HCT116 (cell line): Measurements from ENCODE around the gene PKMYT1. TPM values are rescaled to one million over a fixed set of nuclear protein-coding genes. Genes with fewer than 3 reads are reported as not detected.
A peak's percentile ranks its signal among the peaks of the same experiment; 100 is the strongest.

Experiments
- ATAC-seq: fragments of 200-7000 bp; cut with Tn5 transposase; 2 replicates; pipeline ENCODE4 v1.9.1; 2020; ENCODE audit warnings: mild to moderate bottlenecking, moderate library complexity
- BruUV-seq: library from RNA; stranded (reverse); fragments of 400-500 nt; replicated peaks from 2 replicates; lab custom pipeline; 2021; lab: Mats Ljungman, UMichigan
- CTCF ChIA-PET: fragments of 300-600 bp; sonication (Branson Sonifier 250); formaldehyde crosslinking; loops from one replicate; lab custom pipeline; 2021; ENCODE audit warnings: antibody characterized with exemption; lab: Charles Lee
- POLR2A ChIA-PET: fragments of 300-600, 350-600 bp; sonication (Branson Sonifier 250); formaldehyde crosslinking; loops from one replicate; lab custom pipeline; 2021; ENCODE audit warnings: antibody characterized with exemption; lab: Charles Lee
- RAD21 ChIA-PET, 2 experiments: fragments of 300-600 bp; sonication (Branson Sonifier 250); formaldehyde crosslinking; loops; one replicate each; lab custom pipeline; 2023; ENCODE audit warnings: low total read pairs in 2 of 2; ENCODE audit not compliant: uncharacterized antibody in 2 of 2, unreplicated experiment in 2 of 2, low non-redundant PET in 1 of 2; lab: Charles Lee
- DNase-seq: peaks from one replicate; pipeline ENCODE4 v3.0.0-alpha.2; 2010; ENCODE audit warnings: low read depth, low spot score
- H2AFZ ChIP-seq: fragments of 200-600 bp; shearing (Covaris generic), sonication (generic); 2 replicates; pipeline ENCODE4 v1.6.1; 2017; ENCODE audit warnings: low read depth, mixed run types, mixed read lengths, antibody characterized with exemption, low read length; ENCODE audit not compliant: poor library complexity, severe bottlenecking
- H3K27ac ChIP-seq: 2 replicates; pipeline ENCODE4 v1.5.1; 2012; ENCODE audit warnings: low read depth, low read length
- H3K27me3 ChIP-seq: fragments of 200-600 bp; sonication (generic); 2 replicates; pipeline ENCODE4 v1.6.1; 2016; ENCODE audit warnings: mixed run types, low read length, mixed read lengths; ENCODE audit not compliant: insufficient read depth
- H3K36me3 ChIP-seq, 2 experiments: fragments of 200-500 bp in 1 of 2; fragments of 200-600 bp in 1 of 2; sonication (Bioruptor generic) in 1 of 2; sonication (generic) in 1 of 2; 2 replicates each; pipeline versions ENCODE4 v1.5.1 to v1.6.1; 2014 to 2016; ENCODE audit warnings: low read length in 2 of 2, inconsistent platforms in 1 of 2, mixed read lengths in 1 of 2, mixed run types in 1 of 2; ENCODE audit not compliant: insufficient read depth in 2 of 2, control insufficient read depth in 1 of 2
- H3K4me1 ChIP-seq, 2 experiments: fragments of 200-600 bp in 1 of 2; sonication (generic) in 1 of 2; 2 replicates each; pipeline versions ENCODE4 v1.5.1 to v1.6.1; 2012 to 2017; ENCODE audit warnings: low read length in 2 of 2, inconsistent platforms in 1 of 2, mild to moderate bottlenecking in 1 of 2, mixed read lengths in 1 of 2, mixed run types in 1 of 2, moderate library complexity in 1 of 2; ENCODE audit not compliant: insufficient read depth in 2 of 2, control insufficient read depth in 1 of 2
- H3K4me2 ChIP-seq: fragments of 200-600 bp; sonication (generic); 2 replicates; pipeline ENCODE4 v1.6.1; 2017; ENCODE audit warnings: mixed run types, low read length, mixed read lengths
- H3K4me3 ChIP-seq, 2 experiments: fragments of 200-600 bp in 1 of 2; sonication (generic) in 1 of 2; replicated peaks in 1 of 2; 2 replicates each; pipeline ENCODE4 v1.5.1; 2011 to 2016; ENCODE audit warnings: low read length in 2 of 2, control low read depth in 1 of 2, low read depth in 1 of 2, mild to moderate bottlenecking in 1 of 2, mixed read lengths in 1 of 2, mixed run types in 1 of 2
- H3K79me2 ChIP-seq: fragments of 200-600 bp; sonication (generic); 2 replicates; pipeline ENCODE4 v1.6.1; 2017; ENCODE audit warnings: mild to moderate bottlenecking, mixed run types, low read length, moderate library complexity, mixed read lengths; ENCODE audit not compliant: insufficient read depth
- H3K9ac ChIP-seq: fragments of 200-600 bp; sonication (generic); 2 replicates; pipeline ENCODE4 v1.6.1; 2016; ENCODE audit warnings: low read length, mixed read lengths
- H3K9me2 ChIP-seq: fragments of 200-600 bp; sonication (generic), shearing (Covaris generic); 2 replicates; pipeline ENCODE4 v1.6.1; 2017; ENCODE audit warnings: mixed run types, mild to moderate bottlenecking, moderate library complexity; ENCODE audit not compliant: insufficient read depth
- H3K9me3 ChIP-seq, 2 experiments: fragments of 200-500 bp in 1 of 2; fragments of 200-600 bp in 1 of 2; sonication (Bioruptor generic) in 1 of 2; sonication (generic) in 1 of 2; 2 replicates each; pipeline ENCODE4 v1.6.1; 2014 to 2017; ENCODE audit warnings: low read length in 2 of 2, mixed read lengths in 2 of 2, inconsistent platforms in 1 of 2, low read depth in 1 of 2, mild to moderate bottlenecking in 1 of 2, mixed run types in 1 of 2, moderate library complexity in 1 of 2; ENCODE audit not compliant: control insufficient read depth in 1 of 2, insufficient read depth in 1 of 2
- H4K20me1 ChIP-seq: fragments of 200-600 bp; sonication (generic), shearing (Covaris generic); 2 replicates; pipeline ENCODE4 v1.6.1; 2017; ENCODE audit warnings: mixed run types, mild to moderate bottlenecking, moderate library complexity; ENCODE audit not compliant: insufficient read depth
- CTCF ChIP-seq, 3 experiments: fragments of 200-600 bp in 1 of 3; sonication (generic) in 1 of 3; IDR thresholded peaks in 2 of 3; conservative IDR thresholded peaks in 1 of 3; 2 replicates each; pipeline ENCODE4 v1.5.1; 2012 to 2017; ENCODE audit warnings: low read depth in 2 of 3, low read length in 2 of 3, antibody characterized with exemption in 1 of 3, borderline replicate concordance in 1 of 3, control low read depth in 1 of 3, mild to moderate bottlenecking in 1 of 3, mixed read lengths in 1 of 3, mixed run types in 1 of 3, moderate library complexity in 1 of 3; ENCODE audit not compliant: insufficient read depth in 1 of 3
- EZH2phosphoT487 ChIP-seq: fragments of 200-600 bp; IDR thresholded peaks from 2 replicates; pipeline ENCODE4 v1.6.1; 2018; ENCODE audit warnings: antibody characterized with exemption, borderline replicate concordance
- POLR2AphosphoS5 ChIP-seq: IDR thresholded peaks from 2 replicates; pipeline ENCODE4 v1.6.1; 2011; ENCODE audit warnings: mild to moderate bottlenecking, low read depth, low read length, moderate library complexity
- TCF7L2 ChIP-seq: IDR thresholded peaks from 2 replicates; pipeline ENCODE4 v1.7.0; 2011; ENCODE audit warnings: borderline replicate concordance, inconsistent platforms; ENCODE audit not compliant: insufficient read depth, insufficient read length; ENCODE audit errors: extremely low read depth
- ZFX ChIP-seq: fragments of 450-650 bp; IDR thresholded peaks from 2 replicates; pipeline ENCODE4 v1.6.1; 2017
- intact Hi-C: fragments of 100-400 bp; cut with micrococcal nuclease; formaldehyde crosslinking; loops from 2 replicates; pipeline ENCODE4 v1.10.0; 2022
- total RNA-seq: library from RNA; stranded (reverse); gene quantifications from one replicate; pipeline ENCODE4 v1.2.1, GENCODE V29; 2021; ENCODE audit not compliant: unreplicated experiment

PKMYT1 gene
- total RNA-seq, 1 experiment from 2014 or later = 104 TPM

GRCh38 chr16:3013491-3013951 is 33.3 kb upstream of the PKMYT1 start:
- no peaks in the 10 kb centered on the region for H3K9me3 ChIP-seq
- no peaks in the 10 kb centered on the region for H3K27me3 ChIP-seq
- no TSS peak for BruUV-seq
- peak overlapping the region in 1 of 2 experiments; percentile 22; a peak in 1 of 4 replicates for H3K4me3 ChIP-seq
- peak overlapping the region; percentile 79 for H3K4me2 ChIP-seq
- RAD21 ChIA-PET = no interaction called here
- intact Hi-C loops = no loop called here
- peak overlapping the region; percentile 37; the same call in 1 of the 2 replicates for H3K27ac ChIP-seq
- no peaks in the 10 kb centered on the region for H4K20me1 ChIP-seq
- no peaks in the 10 kb centered on the region for H3K9me2 ChIP-seq
- TF ChIP-seq EZH2phosphoT487 = no peak
- 0 out of 2 replicates have a peak, but pooled peaks have one; percentile 25 for TF ChIP-seq ZFX
- peak in 1 of 3 experiments; percentile 8; a peak in 1 of 6 replicates for TF ChIP-seq CTCF (IDR thresholded peaks at IDR 0.05 in 2 of 3, conservative IDR thresholded peaks at IDR 0.05 in 1 of 3; ENCODE audit: borderline replicate concordance in 1 of 3, insufficient read depth in 1 of 3, low read depth in 2 of 3, low read length in 2 of 3)
- H3K4me1 ChIP-seq = peaks cover 52 to 84% of the 10 kb centered on the region in 2 experiments
- peak; percentile 35 for ATAC-seq
- CTCF ChIA-PET = interaction anchor here (1.0 kb wide), 1 partner anchor 10 kb away, joined by 3 read pairs; no protein-coding TSS in a partner anchor
- no peak overlapping the region for H2AFZ ChIP-seq
- DNase-seq = no peak
- POLR2A ChIA-PET = interaction anchor here (1.0 kb wide), 1 partner anchor 9 kb away, joined by 5 read pairs; no protein-coding TSS in a partner anchor
- H3K79me2 ChIP-seq = no peaks in the 10 kb centered on the region
- no peaks in the 10 kb centered on the region for H3K36me3 ChIP-seq
- peak overlapping the region; percentile 48 for H3K9ac ChIP-seq

- no peak for DNase-seq
- RAD21 ChIA-PET = no interaction called here
- TF ChIP-seq POLR2AphosphoS5 (peak; percentile 48), TCF7L2 (no peak)
- peak within 1 kb of the TSS in 1 of 2 experiments; percentile 22; a peak in 2 of 4 replicates for H3K4me3 ChIP-seq
- H3K9me2 ChIP-seq = no peaks in the 10 kb centered on the region
- no peak within 1 kb of the TSS for H2AFZ ChIP-seq
- ATAC-seq = peak; percentile 64
- no peaks in the 10 kb centered on the region for H4K20me1 ChIP-seq
- POLR2A ChIA-PET = interaction anchor here (1.8 kb wide), 1 partner anchor 8 kb away, joined by 9 read pairs; the partner anchor contains the start of gene TNFRSF12A
- peak within 1 kb of the TSS; percentile 37; the same call in 1 of the 2 replicates for H3K27ac ChIP-seq
- BruUV-seq = no TSS peak
- peak within 1 kb of the TSS; percentile 79 for H3K4me2 ChIP-seq
- no peaks in the 10 kb centered on the region for H3K79me2 ChIP-seq
- intact Hi-C loops = no loop called here
- peaks cover 52 to 84% of the 10 kb centered on the region in 2 experiments for H3K4me1 ChIP-seq
- H3K27me3 ChIP-seq = no peaks in the 10 kb centered on the region
- H3K9ac ChIP-seq = peak within 1 kb of the TSS; percentile 48
- CTCF ChIA-PET = interaction anchor here (1.0 to 1.2 kb wide), 2 partner anchors 10 to 15 kb away, joined by 3 to 4 read pairs; no protein-coding TSS in a partner anchor
- no peaks in the 10 kb centered on the region for H3K9me3 ChIP-seq
- no peaks in the 10 kb centered on the region for H3K36me3 ChIP-seq
Measured at GRCh38 chr16:3012828-3013420, 32.7 kb upstream of the PKMYT1 start, which contains the start of gene CLDN9. Gene CLDN9 (plus strand): TSS chr16:3012923. CDS start chr16:3013363, 440 bp downstream.
